ENCODE data around the gene SLC46A1. TPM values are rescaled to one million over a fixed set of nuclear protein-coding genes. Genes with fewer than 3 reads are reported as not detected.

Gene SLC46A1
- total RNA-seq, 4 donors from 2014 or later: 1.5 to 17.6 (median 4.7) TPM

- Histone ChIP-seq H3K36me3 (no peaks in the 10 kb centered on the region), H3K4me1 (peaks cover 5 to 10% of the 10 kb centered on the region in 2 donors), H3K27ac (no peak overlapping the region), H3K9me3 (no peaks in the 10 kb centered on the region), H3K4me3 (no peak overlapping the region), H3K27me3 (no peaks in the 10 kb centered on the region)
- TF ChIP-seq CTCF (IDR thresholded peaks at IDR 0.05) (no peak), POLR2A (IDR thresholded peaks at IDR 0.05) (no peak)
- intact Hi-C loops (cut with DNase I; ENCODE audit: low total_unique reads): no loop called here
- no peak for DNase-seq
Observed at GRCh38 chr17:28372945-28373274, 33.1 kb downstream of the SLC46A1 start.

- no peak for DNase-seq
- TF ChIP-seq CTCF (IDR thresholded peaks at IDR 0.05) (no peak), POLR2A (IDR thresholded peaks at IDR 0.05) (no peak)
- no peaks in the 10 kb centered on the region for H3K9me3 ChIP-seq
- intact Hi-C loops (cut with DNase I; ENCODE audit: low total_unique reads): no loop called here
- H3K27ac ChIP-seq: peak overlapping the region; percentile 77 to 83
- H3K4me1 ChIP-seq: peaks cover 5 to 10% of the 10 kb centered on the region in 2 donors
- H3K36me3 ChIP-seq: no peaks in the 10 kb centered on the region
- no peaks in the 10 kb centered on the region for H3K27me3 ChIP-seq
- peak overlapping the region; percentile 50 to 55 for H3K4me3 ChIP-seq
Observed at GRCh38 chr17:28372203-28372944, 33.6 kb downstream of the SLC46A1 start.

- H3K27me3 ChIP-seq: no peaks in the 10 kb centered on the region
Observed at GRCh38 chr17:28371245-28372202, 34.5 kb downstream of the SLC46A1 start, which contains the start of gene SARM1. Gene SARM1 (plus strand): TSS chr17:28371694. CDS start chr17:28372033, 339 bp downstream.

GRCh38 chr17:28370744-28371103 lies 35.3 kb downstream of the SLC46A1 start:
- H3K4me3 ChIP-seq: peak overlapping the region; percentile 50 to 55
- H3K4me1 ChIP-seq: peaks cover 5 to 10% of the 10 kb centered on the region in 2 donors
- H3K9me3 ChIP-seq: no peaks in the 10 kb centered on the region
- no peaks in the 10 kb centered on the region for H3K36me3 ChIP-seq
- intact Hi-C loops (cut with DNase I; ENCODE audit: low total_unique reads): no loop called here
- DNase-seq: no peak
- no peak for TF ChIP-seq CTCF (IDR thresholded peaks at IDR 0.05)
- no peak for TF ChIP-seq POLR2A (IDR thresholded peaks at IDR 0.05)
- peak overlapping the region; percentile 77 to 83 for H3K27ac ChIP-seq
- no peaks in the 10 kb centered on the region for H3K27me3 ChIP-seq

More at GRCh38 chr17:28371245-28372202, 34.5 kb downstream of the SLC46A1 start, which contains the start of gene SARM1:
- H3K9me3 ChIP-seq: no peaks in the 10 kb centered on the region
- intact Hi-C loops (cut with DNase I; ENCODE audit: low total_unique reads): no loop called here
- peak within 1 kb of the TSS; percentile 77 to 83 for H3K27ac ChIP-seq
- peaks cover 5 to 10% of the 10 kb centered on the region in 2 donors for H3K4me1 ChIP-seq
- peak within 1 kb of the TSS; percentile 50 to 55 for H3K4me3 ChIP-seq
- H3K36me3 ChIP-seq: no peaks in the 10 kb centered on the region
- peak; percentile 93 to 95 for DNase-seq
- TF ChIP-seq POLR2A (IDR thresholded peaks at IDR 0.05) (no peak), CTCF (IDR thresholded peaks at IDR 0.05) (no peak)

All from uterus (tissue), 4 donors.